Caki2 (cell line): ENCODE data around the gene MROH7. TPM values are rescaled to one million over a fixed set of nuclear protein-coding genes. Genes with fewer than 3 reads are reported as not detected.

Experiments
- DNase-seq: peaks from one replicate; pipeline ENCODE4 v3.0.0-alpha.2; 2015; ENCODE audit warnings: low read depth
- in situ Hi-C: cut with HindIII; loops from 2 replicates; pipeline ENCODE4 v1.10.0; 2016; ENCODE audit warnings: low sequenced_read_pairs, low pct_unique_long_range_greater_than_20kb, mixed read lengths
- total RNA-seq: library from RNA; depleted of rRNA; stranded (reverse); fragments of >200 nt; shearing (Covaris generic); gene quantifications from 2 replicates; pipeline ENCODE4 v1.2.3, GENCODE V29; 2014; ENCODE audit warnings: low replicate concordance; rRNA removed

The MROH7 gene
- total RNA-seq, 1 experiment from 2014 or later: not detected

GRCh38 chr1:54748094-54748835 lies 106.7 kb downstream of the MROH7 start:
- in situ Hi-C loops: no loop called here
- DNase-seq: no peak

- in situ Hi-C loops: no loop called here
- DNase-seq: no peak
Measured at GRCh38 chr1:54750596-54750995, 109.0 kb downstream of the MROH7 start.

- in situ Hi-C loops: no loop called here
- no peak for DNase-seq
Measured at GRCh38 chr1:54751426-54751825, 109.8 kb downstream of the MROH7 start.

GRCh38 chr1:54754045-54754444 lies 112.5 kb downstream of the MROH7 start:
- DNase-seq: no peak
- in situ Hi-C loops: no loop called here

DNA sequence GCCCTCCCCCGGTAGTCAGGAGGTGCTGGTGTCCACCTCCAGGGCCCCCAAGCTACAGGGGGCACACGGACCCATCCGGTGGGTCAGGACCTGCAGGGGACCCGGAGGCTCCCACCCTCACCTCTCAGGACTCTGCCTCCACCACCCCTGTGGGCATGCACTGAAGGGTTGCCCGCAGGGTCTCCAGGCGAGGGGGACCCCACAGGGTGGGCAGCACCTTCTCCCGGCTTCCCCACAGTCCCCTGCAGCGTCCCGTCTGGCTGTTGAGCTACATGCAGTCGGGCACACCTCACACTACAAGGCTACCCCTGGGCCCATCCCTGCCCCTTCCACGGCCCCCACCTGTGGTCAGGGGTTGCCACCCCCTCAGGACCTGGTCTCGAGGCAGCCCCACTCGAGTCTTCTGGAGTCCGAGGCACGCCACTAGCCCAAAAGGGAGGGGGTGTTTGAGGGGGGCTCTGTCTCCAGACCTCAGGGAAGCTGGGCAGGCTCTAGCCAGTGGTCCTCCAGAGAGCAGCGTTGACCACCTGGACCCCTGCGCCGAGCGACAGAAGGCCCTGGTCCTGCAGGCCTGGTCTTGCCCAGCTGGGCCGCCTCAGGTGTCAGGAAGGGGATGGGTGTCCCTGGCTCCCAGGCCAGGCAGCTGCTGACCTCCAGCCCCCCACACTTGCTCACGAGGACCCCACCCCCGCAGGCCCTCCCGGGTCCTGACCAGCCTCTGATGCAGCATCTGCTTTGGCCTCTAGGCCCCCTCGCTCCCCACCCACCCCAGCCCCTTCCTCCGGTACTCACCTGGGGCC lies 113.1 kb downstream of the MROH7 start:
- no peak for DNase-seq
- in situ Hi-C loops: no loop called here

- in situ Hi-C loops: no loop called here
- DNase-seq: no peak
Measured at GRCh38 chr1:54757833-54758232, 116.2 kb downstream of the MROH7 start.

GRCh38 chr1:54758678-54759348 lies 117.2 kb downstream of the MROH7 start:
- no peak for DNase-seq
- in situ Hi-C loops: no loop called here

Other genes with a start within 250 kb of the MROH7 start
- 8.2 and 14.4 TPM in 2 replicates for gene SSBP3, start 235.4 kb upstream of the MROH7 start, total RNA-seq
- 3.9 and 6.3 TPM in 2 replicates for gene ACOT11, start 93.6 kb upstream of the MROH7 start, total RNA-seq
- gene FAM151A, start 18.3 kb upstream of the MROH7 start, total RNA-seq: not detected in 2 replicates
- 39.9 and 43.8 TPM in 2 replicates for gene TTC4, start 74.1 kb downstream of the MROH7 start, total RNA-seq
- gene PARS2, start 122.7 kb downstream of the MROH7 start, total RNA-seq: 11.1 and 12.0 TPM in 2 replicates
- gene TTC22, start 159.5 kb downstream of the MROH7 start, total RNA-seq: not detected in 2 replicates
- 275 and 305 TPM in 2 replicates for gene DHCR24, start 245.4 kb downstream of the MROH7 start, total RNA-seq